Stimulated activated CD4-positive, alpha-beta T cell treated with anti-CD3 and anti-CD28 coated beads, Interleukin-1b, Interleukin-23, amount 100 ng/mL, for 48 hours (primary cell): ENCODE results near the gene TTC6.

Experiments used
- DNase-seq: peaks from one replicate; pipeline ENCODE4 v3.0.0-alpha.2; 2020

Gene TTC6

DNA sequence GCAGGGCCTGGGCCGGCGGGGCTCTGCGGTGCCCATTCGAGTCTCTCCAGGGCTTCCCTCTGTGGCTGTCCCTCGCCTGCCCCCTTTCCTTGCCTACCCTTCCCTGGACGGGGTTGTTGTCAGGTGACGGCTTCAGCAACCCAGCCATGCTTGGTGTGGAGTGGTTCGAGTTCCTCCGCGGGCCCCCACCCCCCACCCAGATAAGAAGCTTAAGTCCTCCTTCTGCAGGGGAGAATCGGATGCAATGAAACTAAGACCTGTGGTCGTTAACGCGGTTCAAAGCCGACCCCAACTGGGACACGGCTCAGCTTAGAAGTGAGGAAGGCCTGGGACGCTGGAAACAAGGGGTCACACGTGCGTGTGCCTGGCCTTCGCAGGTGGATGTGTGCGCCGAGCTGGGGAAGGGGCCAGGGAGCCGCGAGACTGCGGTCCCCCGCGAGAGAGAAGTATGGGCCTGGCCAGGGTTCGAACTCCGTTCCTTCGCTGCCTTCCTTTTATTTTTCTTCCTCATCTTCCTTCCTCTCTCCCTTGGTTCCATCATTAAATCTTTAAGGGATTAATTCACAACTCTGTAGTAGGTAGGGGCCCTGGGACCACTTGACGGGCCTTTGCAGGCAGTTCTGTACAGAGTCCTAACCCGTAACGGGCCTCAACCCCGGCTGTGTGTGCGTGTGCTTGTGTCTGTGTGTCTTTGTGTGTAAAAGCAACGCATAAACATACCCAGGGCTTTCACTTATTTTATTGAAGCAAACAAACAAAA is 3.5 kb downstream of the TTC6 start:
- DNase-seq = no peak

DNA sequence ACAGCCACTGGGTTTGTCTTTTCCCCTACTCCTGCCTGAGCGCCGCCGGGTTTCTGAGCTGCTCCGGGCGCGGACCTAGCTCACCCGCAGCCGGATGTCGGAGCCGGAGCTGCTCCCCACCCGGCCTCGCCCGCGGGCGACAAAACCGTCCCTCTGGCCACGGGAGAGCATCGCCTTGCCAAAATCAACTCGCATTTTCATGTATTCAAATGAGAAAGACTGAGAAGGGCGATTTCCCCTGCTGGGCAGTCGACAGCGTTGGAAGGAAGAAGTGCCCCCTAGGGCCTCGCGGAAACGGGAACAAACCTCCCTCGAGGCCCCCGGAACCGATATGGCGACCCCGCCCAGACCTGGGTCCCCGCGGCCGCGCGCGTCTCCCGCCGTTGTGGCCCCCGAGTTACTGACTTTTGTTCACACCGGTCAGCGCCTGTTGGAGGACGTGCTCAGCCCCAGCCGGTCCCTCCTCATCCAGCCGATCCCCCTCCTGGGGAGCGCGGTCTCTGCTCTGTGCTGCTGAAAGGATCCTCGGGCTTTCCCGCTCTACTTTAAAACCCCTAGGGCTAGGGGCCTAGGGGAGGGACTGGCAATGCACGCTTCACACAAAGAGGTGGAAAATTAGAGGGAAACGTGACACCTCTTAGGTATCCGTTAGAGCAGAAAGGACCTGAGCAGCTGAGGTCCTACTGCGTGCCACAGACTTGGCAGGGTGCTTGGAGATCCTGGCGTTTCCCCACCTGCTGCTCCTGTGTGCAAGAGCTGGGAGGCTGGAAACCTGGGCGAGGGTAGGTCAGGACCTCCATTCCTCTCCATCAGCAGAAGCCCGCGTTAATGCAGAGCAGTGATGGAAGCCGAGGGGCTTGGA is 4.3 kb downstream of the TTC6 start:
- no peak for DNase-seq

DNA sequence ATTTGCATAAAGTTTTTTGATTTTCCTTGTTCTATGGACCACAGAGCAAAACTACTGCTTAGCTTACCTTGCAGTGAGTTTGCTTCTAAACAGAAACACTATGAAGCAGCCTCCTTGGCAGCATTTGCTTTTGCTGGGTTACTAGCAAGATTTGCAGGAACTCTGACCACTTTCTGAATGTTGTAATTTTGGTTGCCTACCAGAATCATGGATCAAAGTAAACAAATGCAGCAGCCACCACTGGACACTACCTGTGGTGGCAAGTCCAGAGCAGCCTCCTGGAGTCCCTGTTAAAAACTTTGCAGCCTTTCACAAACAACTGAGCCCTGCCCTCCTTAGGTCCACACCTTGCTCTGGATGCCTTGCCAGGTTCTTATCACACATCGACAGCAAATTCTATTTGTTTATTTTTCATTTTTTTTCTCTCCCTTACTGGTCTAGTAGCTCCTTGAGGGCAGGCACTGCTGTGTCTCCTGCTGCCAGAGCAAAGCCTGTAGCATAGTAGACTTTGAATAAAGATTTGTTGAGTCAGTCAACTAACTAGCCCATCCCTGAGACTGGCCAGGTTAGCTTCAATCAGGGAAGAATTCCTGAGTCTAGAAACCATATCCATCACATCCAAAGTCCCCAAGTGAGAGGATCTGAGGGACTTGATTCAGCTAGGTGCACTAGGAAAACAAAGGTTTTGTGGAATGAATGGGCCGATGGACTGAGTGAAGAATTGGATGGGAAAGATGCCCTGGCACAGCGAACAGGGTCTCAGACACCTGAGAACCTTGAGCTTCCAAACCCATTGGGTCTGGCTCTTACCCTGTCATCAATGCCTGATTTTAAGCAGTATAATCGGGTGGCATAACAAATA is 5.7 kb downstream of the TTC6 start:
- DNase-seq = no peak

DNA sequence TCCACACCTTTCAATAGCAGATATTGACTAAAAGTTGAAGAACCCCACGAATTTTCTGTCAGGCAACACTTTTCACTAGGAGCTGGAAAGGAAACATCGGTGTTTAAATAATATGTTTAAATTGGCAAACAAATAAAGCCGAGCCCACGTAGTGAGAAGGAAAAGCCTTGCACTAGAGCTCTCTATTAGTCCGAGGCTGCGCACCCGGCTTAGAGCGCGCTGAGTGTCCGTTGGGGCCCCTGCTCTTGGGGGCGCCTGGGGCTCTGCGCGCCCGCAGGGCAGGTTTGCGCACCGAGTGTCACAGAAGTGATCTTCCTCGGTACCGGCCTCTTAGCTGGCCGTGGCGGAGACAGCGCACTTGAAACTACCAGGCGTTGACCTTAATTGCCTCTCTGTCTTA is 6.4 kb downstream of the TTC6 start:
- no peak for DNase-seq

DNA sequence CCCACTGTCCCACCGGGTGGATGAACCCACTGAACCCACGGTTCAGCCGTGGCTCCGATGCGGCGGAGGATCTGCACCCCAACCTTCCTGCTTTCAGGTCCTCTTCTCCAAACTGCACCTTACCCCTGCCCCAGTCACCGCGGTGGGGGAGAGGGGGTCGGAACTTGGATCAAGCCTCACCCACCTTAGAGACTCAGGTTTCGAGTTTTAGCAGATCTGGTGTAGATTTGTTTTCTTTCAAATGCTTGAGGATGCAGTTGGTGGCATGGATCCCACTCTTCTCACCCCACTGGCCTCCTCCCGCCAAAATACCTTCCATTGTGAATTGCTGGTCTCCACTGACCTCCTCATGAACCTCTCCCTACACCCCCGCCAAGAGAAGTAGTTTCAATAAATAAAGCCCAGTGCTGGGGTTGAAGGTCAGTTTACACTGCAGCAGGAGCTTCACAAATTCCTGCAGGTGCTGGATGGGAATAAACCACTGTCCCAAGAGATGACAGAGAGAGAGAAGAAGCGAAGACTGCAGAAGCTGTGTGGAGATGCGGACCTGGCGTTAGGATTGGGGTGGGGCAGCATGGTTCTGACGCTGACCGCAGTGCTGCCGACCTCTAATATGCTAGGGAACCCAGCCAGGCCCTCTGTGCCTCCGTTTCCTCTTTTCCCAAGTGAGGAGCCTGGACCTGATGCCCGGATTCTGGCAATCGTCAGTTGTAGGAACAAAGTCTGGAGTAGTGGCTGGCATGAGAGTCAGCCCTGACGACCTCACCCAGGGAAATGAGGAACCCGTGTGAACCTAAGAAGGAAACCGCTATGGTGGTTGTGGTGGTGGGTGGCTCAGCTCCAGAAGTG is 7.4 kb downstream of the TTC6 start:
- no peak for DNase-seq

DNA sequence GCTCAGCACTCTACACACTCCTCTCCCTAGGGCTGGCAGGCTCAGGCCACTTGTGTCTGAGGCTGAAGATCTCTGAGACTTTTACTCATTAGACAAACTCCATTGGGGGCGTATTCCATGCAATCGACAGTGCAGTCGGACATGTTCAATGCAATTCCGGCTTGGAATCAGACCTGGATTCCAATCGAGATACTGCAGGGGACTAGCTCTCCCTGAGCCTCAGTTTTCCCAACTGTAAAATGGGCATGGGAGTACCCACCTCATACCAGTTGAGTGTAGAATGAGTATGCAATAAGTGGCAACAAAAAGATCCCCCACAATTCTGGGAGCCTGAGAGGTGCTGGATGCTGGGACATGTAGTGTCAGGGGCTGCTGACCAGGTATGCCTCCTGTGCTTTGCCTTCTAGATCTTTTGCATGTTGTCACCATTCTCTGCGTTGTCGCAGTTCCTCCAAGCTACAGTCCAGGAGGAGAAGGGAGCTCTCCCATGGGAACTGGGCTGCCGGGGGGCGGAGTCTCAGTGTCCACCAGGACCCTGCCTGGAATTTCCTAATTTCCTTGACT is 8.3 kb downstream of the TTC6 start:
- no peak for DNase-seq

DNA sequence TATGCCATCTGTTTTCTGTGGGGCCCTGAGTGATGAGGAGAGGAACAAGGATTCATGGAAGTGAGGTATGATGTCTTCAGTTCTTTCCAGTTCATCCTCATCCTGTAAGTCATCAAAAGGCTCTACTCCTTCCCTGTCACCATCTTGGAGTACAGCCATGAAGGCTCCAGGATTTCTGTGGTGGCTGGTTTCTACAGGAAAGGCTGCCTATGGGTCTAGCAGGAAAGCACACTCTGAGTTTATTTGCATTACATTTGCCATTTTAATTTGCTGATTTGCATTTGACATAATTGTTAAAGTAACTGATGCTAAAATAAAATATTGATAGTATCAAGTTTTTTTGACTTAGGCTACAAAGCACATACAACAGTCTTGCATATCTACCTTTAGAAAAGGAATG is 11.2 kb downstream of the TTC6 start:
- no peak for DNase-seq

DNA sequence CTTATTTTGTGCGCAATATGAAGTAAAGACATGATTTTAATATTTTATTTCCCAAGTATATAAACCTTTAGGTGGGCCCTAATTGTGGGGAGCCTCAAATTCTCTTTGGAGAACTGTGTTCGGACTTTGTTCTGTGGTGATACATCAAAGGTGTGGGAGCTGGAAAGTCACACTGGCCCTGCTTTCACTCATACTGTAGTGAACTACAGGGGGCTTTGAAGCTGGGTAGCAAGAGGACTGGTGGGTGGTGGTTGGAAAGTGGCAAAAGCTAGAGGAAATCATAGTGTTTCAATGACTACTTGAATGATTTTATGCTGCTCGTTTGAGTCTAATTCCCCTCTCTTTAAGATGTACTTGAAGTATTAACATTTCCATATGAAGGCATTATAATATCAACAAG is 13.2 kb downstream of the TTC6 start:
- DNase-seq = no peak

DNA sequence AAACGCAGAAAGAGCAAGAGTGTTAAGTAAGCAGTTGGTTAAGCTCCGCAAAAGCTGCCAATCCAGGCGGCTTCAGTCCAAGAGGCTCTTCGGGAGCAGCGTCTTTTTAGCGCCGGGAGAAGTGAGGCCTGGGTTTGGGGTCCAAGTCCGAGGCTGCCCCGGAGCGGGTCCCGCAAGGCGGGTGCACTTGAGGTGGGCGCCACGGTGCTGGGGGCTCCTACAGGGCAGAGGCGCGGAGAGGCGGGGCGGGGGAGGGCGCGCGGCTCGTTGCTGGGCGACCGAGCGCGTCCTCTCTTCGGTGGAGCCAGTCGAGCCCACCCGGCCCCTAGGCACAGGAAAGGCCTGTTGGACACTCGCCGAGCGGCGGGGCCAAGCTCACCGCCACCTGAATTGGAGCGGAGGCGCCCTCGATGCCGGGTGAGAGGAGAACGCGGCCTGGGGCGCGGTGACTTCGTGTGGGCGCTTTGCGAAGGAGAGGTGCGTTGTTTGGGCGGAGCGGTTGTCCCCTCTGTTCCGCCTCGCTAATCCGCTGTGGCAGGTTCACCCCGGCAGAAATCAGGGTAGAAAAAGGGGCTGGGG is 15.6 kb downstream of the TTC6 start:
- DNase-seq = no peak

DNA sequence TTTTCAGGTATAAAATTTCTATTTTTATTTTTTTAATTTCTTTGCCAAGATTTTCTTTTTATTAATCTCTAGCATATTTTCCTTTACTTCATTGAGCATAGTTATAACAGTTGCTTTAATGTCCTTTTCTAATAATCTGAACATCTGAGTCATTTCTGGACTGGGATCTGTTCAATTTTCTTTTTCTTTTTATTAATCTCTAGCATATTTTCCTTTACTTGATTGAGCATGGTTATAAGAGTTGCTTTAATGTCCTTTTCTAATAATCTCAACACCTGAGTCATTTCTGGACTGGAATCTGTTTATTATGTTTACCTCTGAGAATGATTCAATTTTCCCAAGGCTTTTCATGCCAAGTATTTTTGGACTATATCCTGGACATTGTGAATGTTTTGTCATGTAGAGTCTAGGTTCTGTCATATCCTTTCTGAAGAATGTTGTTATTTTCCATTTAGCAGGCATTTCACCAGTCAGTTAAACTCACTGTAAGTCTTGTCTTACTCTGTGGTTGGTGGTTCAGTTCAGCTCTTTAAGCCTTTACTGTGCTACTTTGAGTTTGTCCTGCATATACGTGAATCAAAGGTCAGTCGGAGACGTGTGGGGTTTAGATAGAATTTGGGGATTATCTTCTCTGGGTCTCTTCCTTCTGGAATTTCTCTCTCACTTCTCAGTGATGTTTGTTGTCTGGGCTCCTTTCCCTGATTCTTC is 20.3 kb downstream of the TTC6 start:
- DNase-seq = no peak

DNA sequence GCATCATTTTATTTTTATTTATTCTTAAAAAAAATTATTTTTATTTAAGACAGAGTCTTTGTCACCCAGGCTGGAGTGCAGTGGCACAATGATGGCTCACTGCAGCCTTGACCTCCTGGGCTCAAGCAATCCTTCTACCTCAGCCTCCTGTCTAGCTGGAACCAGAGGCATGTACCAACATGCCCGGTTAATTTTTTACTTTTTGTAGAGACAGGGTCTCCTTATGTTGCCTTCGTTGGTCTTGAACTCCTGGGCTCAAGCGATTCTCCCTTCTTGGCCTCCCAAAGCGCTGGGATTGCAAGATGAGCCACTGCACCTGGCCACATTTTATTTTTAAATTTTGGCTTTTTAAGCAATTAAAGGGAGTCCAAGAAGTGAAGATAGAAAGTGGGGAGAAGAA is 21.4 kb downstream of the TTC6 start:
- DNase-seq = no peak

DNA sequence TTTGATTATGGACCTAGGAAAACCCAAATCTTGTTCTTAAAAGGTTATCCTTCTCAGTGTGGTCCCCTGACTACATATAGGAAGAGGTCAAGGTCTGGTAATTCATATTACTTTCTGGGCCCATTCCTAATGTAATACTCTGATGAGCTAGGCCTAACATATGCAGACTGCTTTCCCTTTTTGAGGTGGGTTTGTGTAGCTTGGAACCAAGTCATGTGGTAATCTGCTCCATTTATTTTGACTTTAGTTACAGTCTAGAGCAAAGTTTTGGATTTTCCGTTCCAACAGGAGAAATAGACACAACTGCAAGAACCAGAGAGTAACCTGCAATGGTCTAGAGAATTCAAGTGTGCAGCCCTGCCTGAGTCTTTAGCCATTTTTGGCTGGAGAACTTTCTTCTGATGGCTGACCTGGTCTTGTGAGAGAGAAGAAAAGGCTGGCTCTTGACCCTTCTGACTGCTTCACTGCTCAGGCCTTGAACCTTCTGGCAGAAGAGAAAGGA is 22.5 kb downstream of the TTC6 start:
- no peak for DNase-seq

DNA sequence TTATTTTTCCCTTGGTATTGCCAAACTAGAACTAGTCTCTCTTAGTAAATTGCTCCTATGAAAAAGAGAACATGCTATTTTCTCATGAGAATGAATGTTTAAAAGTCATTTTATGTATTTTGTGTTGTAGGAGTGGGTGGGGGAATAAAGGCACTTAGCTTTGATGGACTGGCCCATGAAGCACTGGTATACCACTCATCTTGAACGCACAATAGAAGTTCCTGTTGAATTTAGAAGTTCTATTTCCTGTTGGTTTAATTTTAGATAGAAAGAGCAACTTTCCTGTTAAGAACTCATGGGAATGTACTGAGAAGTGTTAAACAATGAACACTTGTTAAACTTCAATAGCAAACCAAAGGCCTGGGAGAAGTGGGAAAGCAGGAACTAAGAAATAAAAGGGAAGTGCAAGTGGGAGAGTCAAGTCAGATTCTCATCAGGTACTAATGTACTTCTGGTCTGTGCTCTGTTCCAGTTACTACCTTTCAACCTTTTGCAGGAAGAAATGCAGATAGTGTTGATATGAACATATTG is 23.1 kb downstream of the TTC6 start:
- no peak for DNase-seq

DNA sequence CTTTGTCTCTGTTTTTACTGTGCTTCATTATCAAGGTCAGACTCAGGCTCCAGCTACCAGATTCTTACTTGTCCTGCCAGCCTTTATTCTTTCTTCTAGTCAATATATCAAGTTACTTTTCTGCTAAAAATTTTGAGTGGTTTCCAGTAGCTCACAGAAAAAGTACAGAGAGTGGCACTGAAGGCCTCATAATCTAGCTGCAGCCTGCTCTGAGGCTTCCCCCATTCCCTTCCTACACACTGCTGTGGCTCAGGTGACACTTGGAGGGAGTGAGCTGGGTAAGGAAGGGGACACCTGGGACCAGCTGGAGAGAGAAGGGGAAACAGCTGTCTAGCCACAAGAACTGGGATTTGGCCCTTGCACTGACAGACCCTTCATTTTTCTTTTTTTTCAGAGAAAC is 25.4 kb downstream of the TTC6 start:
- no peak for DNase-seq

DNA sequence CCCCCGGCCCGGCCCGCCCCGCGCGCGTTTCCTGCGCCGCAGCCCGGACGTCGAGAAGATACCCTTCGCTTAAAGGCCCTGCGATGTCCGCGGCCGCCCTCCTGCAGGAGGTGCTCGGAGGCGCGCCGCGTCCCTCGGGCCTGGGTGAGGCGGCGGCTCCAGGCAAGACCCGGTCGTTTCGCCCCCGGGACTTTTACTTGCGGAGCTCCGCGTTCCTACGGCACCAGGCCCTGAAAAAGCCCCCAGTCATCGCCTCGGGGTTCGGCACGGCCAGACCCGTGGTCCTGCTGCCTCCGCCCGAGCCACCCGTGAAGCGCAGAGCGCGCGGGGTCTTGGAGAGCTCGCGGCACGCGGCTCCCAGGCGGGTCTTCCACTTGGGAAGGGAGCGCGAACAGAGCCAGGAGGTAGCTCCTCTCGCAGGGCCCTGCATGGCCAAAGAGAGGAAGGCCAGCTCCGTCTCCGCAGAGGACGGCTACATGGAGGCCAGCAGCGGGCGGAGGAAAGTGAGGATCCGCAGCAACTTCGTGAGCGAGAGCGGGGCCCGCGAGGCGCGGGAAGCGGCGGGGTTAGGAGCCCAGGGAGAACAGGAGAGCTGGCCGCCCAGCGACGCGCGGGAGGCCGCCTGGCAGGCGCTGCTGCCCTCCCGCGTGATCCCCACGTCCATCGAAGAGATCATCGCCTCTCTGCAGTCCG is 26.9 kb downstream of the TTC6 start:
- DNase-seq = no peak

DNA sequence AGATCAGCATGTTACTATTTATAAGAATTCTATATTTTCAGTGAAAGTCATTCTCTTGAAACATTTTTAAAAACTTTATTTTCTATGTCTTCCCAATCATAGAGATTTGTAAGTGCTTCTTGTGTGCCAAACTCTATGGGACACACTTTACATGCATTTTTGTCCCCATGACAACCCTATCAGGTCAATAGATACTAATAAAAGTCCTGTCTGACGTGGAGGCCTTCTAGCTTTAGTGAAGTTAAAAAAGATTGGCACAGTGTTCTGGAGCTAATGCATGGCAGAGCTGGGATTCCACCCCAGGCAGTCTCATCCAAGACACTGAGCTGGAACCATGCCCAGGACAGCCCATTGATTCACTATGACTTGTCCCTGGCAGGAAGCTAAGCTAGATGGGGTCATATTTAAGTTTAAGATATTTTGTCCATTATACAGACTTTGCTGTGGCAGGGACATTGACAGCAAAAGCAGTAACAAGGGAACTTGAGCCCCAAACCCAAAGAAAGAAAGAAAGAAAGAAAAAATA is 28.1 kb downstream of the TTC6 start:
- DNase-seq = no peak

DNA sequence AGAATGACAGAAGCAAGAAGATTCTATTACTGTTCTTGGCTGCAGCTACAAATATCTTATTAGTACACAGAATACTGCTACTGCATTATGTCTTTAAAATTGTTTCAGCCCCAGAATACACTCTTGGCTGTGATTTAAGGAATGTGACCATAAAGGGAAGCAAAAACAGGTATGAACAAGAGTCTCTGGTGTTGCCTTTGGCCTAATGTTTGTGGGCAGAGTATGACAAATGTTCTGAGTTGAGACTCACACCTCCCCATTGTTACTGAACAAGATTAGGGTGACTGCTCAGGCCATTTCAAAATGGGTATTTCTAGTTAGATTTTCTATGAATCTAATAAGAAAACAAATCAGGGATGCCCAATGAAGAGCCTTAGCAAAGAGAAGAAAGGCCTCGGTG is 28.5 kb downstream of the TTC6 start:
- DNase-seq = no peak

DNA sequence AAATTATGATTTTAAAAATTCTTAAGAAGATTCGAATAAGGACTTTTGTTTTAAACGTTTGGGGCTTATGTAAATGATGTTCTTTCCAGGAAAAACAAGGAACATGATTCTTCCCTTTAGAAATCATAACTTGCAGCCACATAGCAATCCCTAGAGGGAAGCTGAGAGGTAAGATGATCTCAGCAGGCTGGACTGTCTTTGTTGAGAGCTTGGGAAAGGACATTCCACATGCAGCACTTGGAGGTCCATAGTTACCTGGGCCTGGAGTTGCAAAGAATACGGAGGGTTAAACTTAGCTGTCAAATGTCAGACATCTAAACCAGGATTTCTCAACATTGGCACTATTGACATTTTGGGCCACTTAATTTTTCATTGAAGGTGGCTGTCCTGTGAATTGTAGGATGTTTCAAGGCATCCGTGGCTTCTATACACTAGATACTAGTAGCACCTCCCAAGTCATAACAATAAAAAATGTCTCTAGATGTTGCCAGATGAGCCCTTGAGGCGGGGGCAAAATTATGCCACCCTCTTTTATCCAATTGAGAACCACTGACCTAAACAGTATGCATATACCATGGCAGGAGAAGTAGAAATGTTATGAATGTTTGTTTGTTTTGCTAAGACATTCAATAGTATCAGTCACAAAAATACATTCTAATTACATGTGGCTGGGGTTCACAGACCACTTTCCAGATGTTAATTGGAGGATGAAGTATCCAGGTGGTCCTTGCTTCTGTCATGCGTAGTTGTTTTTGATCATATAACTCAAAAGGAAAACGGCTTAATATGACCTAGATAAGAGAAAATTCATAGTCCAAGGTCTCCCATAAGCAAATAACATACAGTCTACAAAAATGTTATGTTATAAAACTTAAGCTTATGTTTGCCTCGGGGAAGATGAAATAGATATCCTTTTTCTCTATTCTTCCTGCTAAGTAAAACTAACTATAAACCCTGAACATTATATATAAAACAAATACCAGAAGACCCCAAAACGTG is 30.5 kb downstream of the TTC6 start:
- DNase-seq = no peak
